GM12864 (cell line): ENCODE results near the gene GSN.

Experiments used
- DNase-seq: peaks from one replicate; pipeline ENCODE4 v3.0.0-alpha.2; 2011; ENCODE audit warnings: low read depth
- H3K4me3 ChIP-seq: 2 replicates; pipeline ENCODE4 v1.5.1; 2011; ENCODE audit warnings: mild to moderate bottlenecking, low read depth, low read length, control low read depth
- TF ChIP-seq, protein P1 (sequence below): IDR thresholded peaks from 2 replicates; pipeline ENCODE4 v1.5.1; 2011; ENCODE audit warnings: low read depth, mild to moderate bottlenecking, moderate library complexity, low read length, control low read depth, inconsistent platforms; ENCODE audit errors: missing control alignments

GSN gene

DNA sequence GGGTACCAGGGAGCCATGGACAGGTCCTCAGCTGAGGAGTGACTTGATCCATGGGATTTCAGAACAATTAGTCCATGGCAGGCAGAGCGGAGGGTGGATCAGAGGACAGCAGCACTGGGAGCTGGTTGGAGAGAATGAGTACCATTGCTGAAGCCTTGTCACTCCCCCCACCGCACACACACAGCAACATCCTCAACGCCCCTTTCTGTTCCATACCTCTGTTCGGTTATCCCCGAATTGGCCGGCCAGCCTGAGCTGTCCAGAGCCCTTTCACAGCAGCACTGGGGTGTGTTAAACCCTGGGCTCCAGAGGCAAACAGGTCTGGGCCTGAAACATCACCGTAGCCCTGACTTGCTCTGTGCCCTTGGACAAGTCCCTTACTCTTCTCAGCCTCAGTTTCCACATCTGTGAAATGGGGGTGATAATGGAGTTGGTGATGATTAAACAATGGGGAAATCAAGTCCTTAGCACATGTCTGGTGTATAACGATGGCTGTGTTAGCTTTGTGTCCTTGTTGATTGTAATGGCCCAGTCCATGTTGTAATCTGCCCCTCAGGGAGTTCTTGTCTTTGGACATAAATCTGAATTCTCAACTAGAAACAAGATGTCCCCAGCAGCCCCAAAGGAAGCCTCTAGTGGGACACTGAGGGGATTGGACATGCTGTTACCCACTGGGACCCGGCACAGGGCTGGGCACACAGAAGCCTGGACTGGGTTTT, 16.9 kb downstream of the GSN start:
- no peak overlapping the region for H3K4me3 ChIP-seq
- TF ChIP-seq, protein P1, sequence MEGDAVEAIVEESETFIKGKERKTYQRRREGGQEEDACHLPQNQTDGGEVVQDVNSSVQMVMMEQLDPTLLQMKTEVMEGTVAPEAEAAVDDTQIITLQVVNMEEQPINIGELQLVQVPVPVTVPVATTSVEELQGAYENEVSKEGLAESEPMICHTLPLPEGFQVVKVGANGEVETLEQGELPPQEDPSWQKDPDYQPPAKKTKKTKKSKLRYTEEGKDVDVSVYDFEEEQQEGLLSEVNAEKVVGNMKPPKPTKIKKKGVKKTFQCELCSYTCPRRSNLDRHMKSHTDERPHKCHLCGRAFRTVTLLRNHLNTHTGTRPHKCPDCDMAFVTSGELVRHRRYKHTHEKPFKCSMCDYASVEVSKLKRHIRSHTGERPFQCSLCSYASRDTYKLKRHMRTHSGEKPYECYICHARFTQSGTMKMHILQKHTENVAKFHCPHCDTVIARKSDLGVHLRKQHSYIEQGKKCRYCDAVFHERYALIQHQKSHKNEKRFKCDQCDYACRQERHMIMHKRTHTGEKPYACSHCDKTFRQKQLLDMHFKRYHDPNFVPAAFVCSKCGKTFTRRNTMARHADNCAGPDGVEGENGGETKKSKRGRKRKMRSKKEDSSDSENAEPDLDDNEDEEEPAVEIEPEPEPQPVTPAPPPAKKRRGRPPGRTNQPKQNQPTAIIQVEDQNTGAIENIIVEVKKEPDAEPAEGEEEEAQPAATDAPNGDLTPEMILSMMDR: no peak
- DNase-seq: no peak

DNA sequence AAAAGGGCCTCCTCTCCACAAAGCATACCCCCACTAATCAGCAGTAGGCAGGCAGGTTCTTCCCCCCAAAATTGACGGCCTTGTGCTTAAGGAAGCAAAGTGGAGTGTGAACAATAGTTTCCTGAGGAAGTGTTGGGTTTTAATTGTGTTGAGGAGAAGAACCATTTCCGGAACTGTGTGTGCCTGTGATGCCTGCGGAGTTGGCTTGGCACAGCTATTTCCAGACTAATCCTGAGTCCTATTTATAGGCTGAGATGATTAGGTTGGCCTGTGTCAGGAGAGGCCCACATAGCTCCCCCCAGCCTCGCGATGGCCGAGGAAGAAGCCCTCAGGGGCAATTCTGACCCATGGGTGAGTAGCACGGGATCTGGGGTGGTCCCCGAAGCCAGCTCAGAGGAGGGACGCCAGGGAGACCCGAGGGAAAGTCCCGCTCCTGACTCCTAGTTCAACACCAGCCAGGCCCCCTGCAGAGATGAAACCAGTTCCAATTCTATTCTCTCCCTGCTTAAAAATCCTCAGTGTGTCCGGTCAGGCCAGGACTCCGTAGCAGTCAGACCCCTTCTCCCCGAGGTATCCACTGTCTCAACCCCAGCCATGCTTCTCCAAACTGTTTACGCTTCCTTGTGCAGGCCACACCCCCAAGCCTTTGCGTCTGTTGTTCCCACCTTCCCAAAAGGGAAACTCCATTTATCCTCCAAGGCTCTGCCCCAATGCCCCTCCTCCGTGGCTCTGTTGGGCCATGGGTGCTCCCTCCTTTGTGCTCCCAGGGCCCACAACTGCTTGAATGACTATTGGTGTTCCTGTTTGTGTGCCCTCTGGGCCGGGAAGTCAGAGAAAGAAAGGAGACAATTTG, 18.1 kb downstream of the GSN start:
- no peak for DNase-seq
- H3K4me3 ChIP-seq: no peak overlapping the region
- TF ChIP-seq, protein P1: no peak

GRCh38 chr9:121286688-121286972, 18.7 kb downstream of the GSN start:
- H3K4me3 ChIP-seq: no peak overlapping the region
- TF ChIP-seq, protein P1: no peak
- no peak for DNase-seq

GRCh38 chr9:121286973-121287741, 19.2 kb downstream of the GSN start:
- TF ChIP-seq, protein P1: no peak
- H3K4me3 ChIP-seq: no peak overlapping the region
- DNase-seq: no peak

GRCh38 chr9:121288673-121289025, 20.7 kb downstream of the GSN start:
- no peak overlapping the region for H3K4me3 ChIP-seq
- TF ChIP-seq, protein P1: no peak
- DNase-seq: no peak

DNA sequence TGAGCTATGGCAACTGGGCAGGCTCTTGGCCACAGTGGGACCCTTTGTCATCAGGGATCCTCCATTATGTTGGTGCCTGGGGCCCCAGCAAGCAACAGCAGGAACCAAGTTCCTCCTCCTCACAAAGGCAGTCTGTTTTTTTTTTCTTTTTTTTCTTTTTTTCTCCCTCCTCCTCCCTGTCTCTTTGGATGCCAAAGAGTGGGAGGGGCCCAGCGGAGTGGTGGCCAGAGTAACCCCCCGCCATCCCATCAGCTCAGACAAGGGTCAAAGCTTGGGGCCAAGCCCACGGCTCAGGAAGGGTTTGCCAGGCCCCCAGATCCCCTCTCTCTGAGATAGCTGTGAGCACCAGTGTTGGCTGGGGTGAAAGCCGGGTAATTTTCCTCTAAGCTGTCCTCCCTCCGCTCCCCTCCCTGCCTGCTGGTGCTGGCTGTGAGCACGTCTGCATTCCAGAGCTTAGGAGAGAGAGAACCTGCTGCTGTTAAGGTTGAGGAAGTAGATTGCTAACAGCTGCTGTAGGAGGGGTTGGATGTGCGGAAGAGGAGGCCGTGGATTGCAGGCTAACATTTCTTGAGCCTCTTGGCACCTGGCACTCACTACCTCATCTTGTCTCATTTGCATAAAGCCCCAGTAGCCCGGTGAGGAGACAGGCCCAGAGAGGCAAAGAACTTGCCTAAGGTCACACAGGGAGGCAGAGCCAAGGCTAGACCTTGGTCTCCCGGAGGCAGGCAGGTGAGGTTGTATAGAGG, 21.2 kb downstream of the GSN start:
- no peak for DNase-seq
- TF ChIP-seq, protein P1: no peak
- no peak overlapping the region for H3K4me3 ChIP-seq
